GM21576 (cell line): ENCODE data around the gene RAB40C.

ENCODE experiments used
- ATAC-seq: cut with Tn5 transposase; IDR thresholded peaks from one replicate; pipeline ENCODE4 v1.9.1; 2021; ENCODE audit warnings: mild to moderate bottlenecking, moderate library complexity; ENCODE audit not compliant: unreplicated experiment

Gene RAB40C

GRCh38 chr16:558298-559020 is 31.4 kb upstream of the RAB40C start:
- ATAC-seq = no peak

- no peak for ATAC-seq
These were observed 30.9 kb upstream of the RAB40C start for GRCh38 chr16:559021-559380.

- ATAC-seq = no peak
These were observed 30.3 kb upstream of the RAB40C start for GRCh38 chr16:559411-560203.

- no peak for ATAC-seq
These were observed 29.6 kb upstream of the RAB40C start, which contains the start of gene PRR35 for GRCh38 chr16:560204-560700. TSS of gene PRR35 (plus strand) at chr16:560394. CDS start at chr16:563295, 2,901 bp downstream.

GRCh38 chr16:560701-561412 is 29.0 kb upstream of the RAB40C start:
- ATAC-seq = no peak

- ATAC-seq = no peak
These were observed 28.5 kb upstream of the RAB40C start for GRCh38 chr16:561413-561794.

- no peak for ATAC-seq
These were observed 27.6 kb upstream of the RAB40C start for GRCh38 chr16:561957-562938.

GRCh38 chr16:563072-563644 is 26.7 kb upstream of the RAB40C start:
- ATAC-seq = no peak

GRCh38 chr16:564690-565418 is 25.0 kb upstream of the RAB40C start:
- ATAC-seq = no peak

GRCh38 chr16:565419-566330 is 24.2 kb upstream of the RAB40C start:
- no peak for ATAC-seq

- no peak for ATAC-seq
These were observed 23.1 kb upstream of the RAB40C start, which contains the start of gene NHLRC4 for GRCh38 chr16:566475-567372. TSS of gene NHLRC4 (plus strand) at chr16:567005. CDS start at chr16:568048, 1,043 bp downstream.

GRCh38 chr16:567373-568256 is 22.3 kb upstream of the RAB40C start:
- no peak for ATAC-seq

GRCh38 chr16:568401-569258 is 21.2 kb upstream of the RAB40C start:
- no peak for ATAC-seq

- ATAC-seq = no peak
These were observed 20.2 kb upstream of the RAB40C start, which contains the start of gene PIGQ for GRCh38 chr16:569445-570254. TSS of gene PIGQ (plus strand) at chr16:569968. CDS start at chr16:574075, 4,107 bp downstream.
